GF-D8 (cell line): ENCODE results near the gene GPR132.
"Not testable (repeated sequence)": the region's sequence is repeated elsewhere in the genome, so short reads cannot be mapped to it uniquely, and the experiment has no call there.

Source experiments
- DNase-seq: peaks from one replicate; lab custom pipeline; 2025; lab: John Stamatoyannopoulos, UW

Gene GPR132

GRCh38 chr14:105075379-105076295, 10.4 kb upstream of the GPR132 start:
- DNase-seq: peak; percentile 28

- DNase-seq: no peak
Measured at GRCh38 chr14:105074601-105075053, 9.4 kb upstream of the GPR132 start.

GRCh38 chr14:105073720-105074600, 8.7 kb upstream of the GPR132 start:
- DNase-seq: no peak

- no peak for DNase-seq
Measured at GRCh38 chr14:105072892-105073719, 7.9 kb upstream of the GPR132 start.

- no peak for DNase-seq
Measured at GRCh38 chr14:105072381-105072861, 7.2 kb upstream of the GPR132 start.

- no peak for DNase-seq
Measured at GRCh38 chr14:105071942-105072341, 6.7 kb upstream of the GPR132 start.

GRCh38 chr14:105071326-105071725, 6.1 kb upstream of the GPR132 start:
- DNase-seq: no peak

GRCh38 chr14:105070760-105071137, 5.5 kb upstream of the GPR132 start:
- DNase-seq: no peak

GRCh38 chr14:105069871-105070759, 4.9 kb upstream of the GPR132 start:
- DNase-seq: peak; percentile 28

- no peak for DNase-seq
Measured at GRCh38 chr14:105069522-105069870, 4.3 kb upstream of the GPR132 start.

GRCh38 chr14:105068818-105069217, 3.6 kb upstream of the GPR132 start:
- no peak for DNase-seq

- DNase-seq: no peak
Measured at GRCh38 chr14:105067969-105068301, 2.7 kb upstream of the GPR132 start.

GRCh38 chr14:105067140-105067968, 2.1 kb upstream of the GPR132 start:
- no peak for DNase-seq

GRCh38 chr14:105066240-105067071, 1.2 kb upstream of the GPR132 start:
- DNase-seq: no peak

GRCh38 chr14:105064721-105065143, 498 bp downstream of the GPR132 start:
- no peak for DNase-seq

- no peak for DNase-seq
Measured at GRCh38 chr14:105064001-105064400, 1.2 kb downstream of the GPR132 start.

GRCh38 chr14:105063506-105063905, 1.7 kb downstream of the GPR132 start:
- not testable (repeated sequence) for DNase-seq

GRCh38 chr14:105063056-105063455, 2.2 kb downstream of the GPR132 start:
- DNase-seq: no peak

GRCh38 chr14:105062048-105062433, 3.2 kb downstream of the GPR132 start:
- no peak for DNase-seq
